NB4 (cell line): ENCODE results near the gene CDKAL1.
"Not testable (repeated sequence)": the region's sequence is repeated elsewhere in the genome, so short reads cannot be mapped to it uniquely, and the experiment has no call there.

Experiments
- CTCF ChIP-seq: IDR thresholded peaks from one replicate; pipeline ENCODE4 v1.5.1; 2012; ENCODE audit warnings: low read depth, low read length
- MYC ChIP-seq: IDR thresholded peaks from 2 replicates; pipeline ENCODE4 v1.6.1; 2011; ENCODE audit warnings: low read depth, low read length
- POLR2A ChIP-seq: IDR thresholded peaks from 2 replicates; pipeline ENCODE4 v1.6.1; 2011; ENCODE audit warnings: mild to moderate bottlenecking; ENCODE audit not compliant: insufficient read length; ENCODE audit errors: extremely low read depth
- TF ChIP-seq, protein P1 (sequence below): IDR thresholded peaks from 2 replicates; pipeline ENCODE4 v1.6.1; 2011; ENCODE audit warnings: low read depth, low read length

DNA sequence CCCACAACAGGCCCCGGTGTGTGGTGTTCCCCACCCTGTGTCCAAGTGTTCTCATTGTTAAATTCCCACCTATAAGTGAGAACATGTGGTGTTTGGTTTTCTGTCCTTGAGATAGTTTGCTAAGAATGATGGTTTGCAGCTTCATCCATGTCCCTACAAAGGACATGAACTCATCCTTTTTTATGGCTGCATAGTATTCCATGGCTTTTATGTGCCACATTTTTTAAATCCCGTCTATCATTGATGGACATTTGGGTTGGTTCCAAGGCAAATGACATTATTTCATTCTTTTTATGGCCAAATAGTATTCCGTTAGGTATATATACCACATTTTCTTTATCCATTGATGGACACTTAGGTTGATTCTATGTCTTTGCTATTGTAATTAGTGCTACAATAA lies 186.9 kb downstream of the CDKAL1 start:
- not testable (repeated sequence) for TF ChIP-seq CTCF, POLR2A, MYC
- TF ChIP-seq, protein P1, sequence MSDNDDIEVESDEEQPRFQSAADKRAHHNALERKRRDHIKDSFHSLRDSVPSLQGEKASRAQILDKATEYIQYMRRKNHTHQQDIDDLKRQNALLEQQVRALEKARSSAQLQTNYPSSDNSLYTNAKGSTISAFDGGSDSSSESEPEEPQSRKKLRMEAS, result not testable (repeated sequence)
